Measurements from ENCODE around the gene BTBD17.

- TF ChIP-seq, protein P1, sequence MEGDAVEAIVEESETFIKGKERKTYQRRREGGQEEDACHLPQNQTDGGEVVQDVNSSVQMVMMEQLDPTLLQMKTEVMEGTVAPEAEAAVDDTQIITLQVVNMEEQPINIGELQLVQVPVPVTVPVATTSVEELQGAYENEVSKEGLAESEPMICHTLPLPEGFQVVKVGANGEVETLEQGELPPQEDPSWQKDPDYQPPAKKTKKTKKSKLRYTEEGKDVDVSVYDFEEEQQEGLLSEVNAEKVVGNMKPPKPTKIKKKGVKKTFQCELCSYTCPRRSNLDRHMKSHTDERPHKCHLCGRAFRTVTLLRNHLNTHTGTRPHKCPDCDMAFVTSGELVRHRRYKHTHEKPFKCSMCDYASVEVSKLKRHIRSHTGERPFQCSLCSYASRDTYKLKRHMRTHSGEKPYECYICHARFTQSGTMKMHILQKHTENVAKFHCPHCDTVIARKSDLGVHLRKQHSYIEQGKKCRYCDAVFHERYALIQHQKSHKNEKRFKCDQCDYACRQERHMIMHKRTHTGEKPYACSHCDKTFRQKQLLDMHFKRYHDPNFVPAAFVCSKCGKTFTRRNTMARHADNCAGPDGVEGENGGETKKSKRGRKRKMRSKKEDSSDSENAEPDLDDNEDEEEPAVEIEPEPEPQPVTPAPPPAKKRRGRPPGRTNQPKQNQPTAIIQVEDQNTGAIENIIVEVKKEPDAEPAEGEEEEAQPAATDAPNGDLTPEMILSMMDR (IDR thresholded peaks at IDR 0.05; ENCODE audit: insufficient read depth, low read depth, low read length): no peak
- no peak for TF ChIP-seq EZH2 (IDR thresholded peaks at IDR 0.05; ENCODE audit: insufficient read depth, low read length)
Measured at GRCh38 chr17:74349120-74349519, 12.5 kb downstream of the BTBD17 start.
